Astrocyte (in vitro differentiated cells and primary cell): ENCODE data around the gene ZBTB6.

ENCODE experiments used
- CTCF ChIP-seq: IDR thresholded peaks from 2 replicates; pipeline ENCODE4 v1.5.1; 2011; ENCODE audit warnings: low read depth, mild to moderate bottlenecking, inconsistent platforms, low read length, moderate library complexity; ENCODE audit not compliant: insufficient read depth
- EZH2 ChIP-seq: IDR thresholded peaks from 2 replicates; pipeline ENCODE4 v1.6.1; 2012; ENCODE audit warnings: mild to moderate bottlenecking, low read length, inconsistent platforms; ENCODE audit not compliant: insufficient read depth

GRCh38 chr9:122900791-122901190 lies 12.3 kb downstream of the ZBTB6 start:
- TF ChIP-seq CTCF (no peak), EZH2 (no peak)
